Measurements from ENCODE around the gene AAMP.

The AAMP gene

DNA sequence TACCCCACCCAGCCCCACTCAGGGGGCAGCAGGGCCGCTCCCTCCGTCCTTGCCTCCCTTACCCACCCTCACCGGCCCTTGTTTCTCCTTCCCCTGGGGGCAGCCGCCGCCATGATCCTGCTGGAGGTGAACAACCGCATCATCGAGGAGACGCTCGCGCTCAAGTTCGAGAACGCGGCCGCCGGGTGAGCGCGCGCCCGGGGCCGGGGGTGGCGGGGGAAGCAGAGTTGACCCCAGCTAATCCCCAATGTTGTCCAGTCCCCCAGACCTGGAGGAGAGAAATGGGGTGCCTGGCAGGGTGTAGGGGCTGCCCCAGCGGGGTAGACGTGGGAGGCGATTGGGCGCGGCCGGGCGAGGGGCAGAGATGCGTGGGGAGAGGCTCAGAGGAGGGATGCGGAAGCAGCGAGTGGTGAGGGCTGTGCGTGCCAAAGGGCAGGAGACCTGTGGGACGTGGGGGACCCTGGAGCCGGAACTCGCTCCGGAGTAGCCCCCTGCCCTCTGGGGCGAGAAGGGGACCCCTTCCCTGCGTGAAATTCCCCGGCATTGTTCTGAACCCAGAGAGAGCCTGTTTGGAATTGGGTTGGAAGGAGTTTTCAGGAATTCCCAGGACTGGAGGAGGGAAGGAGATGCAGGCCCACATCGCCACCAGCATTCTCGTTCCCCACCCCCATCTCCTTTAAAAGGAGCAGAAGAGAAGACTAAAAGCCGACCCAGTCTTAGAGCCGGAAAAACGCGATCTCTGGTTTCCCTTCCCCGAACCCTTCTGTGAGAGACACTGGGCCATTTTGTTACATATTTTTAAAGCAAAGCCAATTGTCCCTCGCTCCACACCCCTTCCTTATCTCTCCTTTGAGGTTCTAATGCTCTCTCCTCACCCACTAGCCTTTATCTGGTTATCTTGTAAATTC is 52.3 kb downstream of the AAMP start:
- TF ChIP-seq TAF1 (IDR thresholded peaks at IDR 0.05; ENCODE audit: borderline replicate concordance, insufficient read depth, low read length) (no peak), POLR2AphosphoS5 (IDR thresholded peaks at IDR 0.05; ENCODE audit: low read depth, low read length) (no peak; the same call in 1 of the 2 replicates), SIN3A (IDR thresholded peaks at IDR 0.05; ENCODE audit: borderline replicate concordance, insufficient read depth, low read length) (no peak), FOXP2 (optimal IDR thresholded peaks at IDR 0.05; ENCODE audit: borderline replicate concordance, extremely low read depth, extremely low read length, insufficient read depth) (no peak)
- TF ChIP-seq, protein P1, sequence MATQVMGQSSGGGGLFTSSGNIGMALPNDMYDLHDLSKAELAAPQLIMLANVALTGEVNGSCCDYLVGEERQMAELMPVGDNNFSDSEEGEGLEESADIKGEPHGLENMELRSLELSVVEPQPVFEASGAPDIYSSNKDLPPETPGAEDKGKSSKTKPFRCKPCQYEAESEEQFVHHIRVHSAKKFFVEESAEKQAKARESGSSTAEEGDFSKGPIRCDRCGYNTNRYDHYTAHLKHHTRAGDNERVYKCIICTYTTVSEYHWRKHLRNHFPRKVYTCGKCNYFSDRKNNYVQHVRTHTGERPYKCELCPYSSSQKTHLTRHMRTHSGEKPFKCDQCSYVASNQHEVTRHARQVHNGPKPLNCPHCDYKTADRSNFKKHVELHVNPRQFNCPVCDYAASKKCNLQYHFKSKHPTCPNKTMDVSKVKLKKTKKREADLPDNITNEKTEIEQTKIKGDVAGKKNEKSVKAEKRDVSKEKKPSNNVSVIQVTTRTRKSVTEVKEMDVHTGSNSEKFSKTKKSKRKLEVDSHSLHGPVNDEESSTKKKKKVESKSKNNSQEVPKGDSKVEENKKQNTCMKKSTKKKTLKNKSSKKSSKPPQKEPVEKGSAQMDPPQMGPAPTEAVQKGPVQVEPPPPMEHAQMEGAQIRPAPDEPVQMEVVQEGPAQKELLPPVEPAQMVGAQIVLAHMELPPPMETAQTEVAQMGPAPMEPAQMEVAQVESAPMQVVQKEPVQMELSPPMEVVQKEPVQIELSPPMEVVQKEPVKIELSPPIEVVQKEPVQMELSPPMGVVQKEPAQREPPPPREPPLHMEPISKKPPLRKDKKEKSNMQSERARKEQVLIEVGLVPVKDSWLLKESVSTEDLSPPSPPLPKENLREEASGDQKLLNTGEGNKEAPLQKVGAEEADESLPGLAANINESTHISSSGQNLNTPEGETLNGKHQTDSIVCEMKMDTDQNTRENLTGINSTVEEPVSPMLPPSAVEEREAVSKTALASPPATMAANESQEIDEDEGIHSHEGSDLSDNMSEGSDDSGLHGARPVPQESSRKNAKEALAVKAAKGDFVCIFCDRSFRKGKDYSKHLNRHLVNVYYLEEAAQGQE (IDR thresholded peaks at IDR 0.05; ENCODE audit: insufficient read depth in 1 of 2, low read depth in 2 of 2, low read length in 2 of 2), result no peak

DNA sequence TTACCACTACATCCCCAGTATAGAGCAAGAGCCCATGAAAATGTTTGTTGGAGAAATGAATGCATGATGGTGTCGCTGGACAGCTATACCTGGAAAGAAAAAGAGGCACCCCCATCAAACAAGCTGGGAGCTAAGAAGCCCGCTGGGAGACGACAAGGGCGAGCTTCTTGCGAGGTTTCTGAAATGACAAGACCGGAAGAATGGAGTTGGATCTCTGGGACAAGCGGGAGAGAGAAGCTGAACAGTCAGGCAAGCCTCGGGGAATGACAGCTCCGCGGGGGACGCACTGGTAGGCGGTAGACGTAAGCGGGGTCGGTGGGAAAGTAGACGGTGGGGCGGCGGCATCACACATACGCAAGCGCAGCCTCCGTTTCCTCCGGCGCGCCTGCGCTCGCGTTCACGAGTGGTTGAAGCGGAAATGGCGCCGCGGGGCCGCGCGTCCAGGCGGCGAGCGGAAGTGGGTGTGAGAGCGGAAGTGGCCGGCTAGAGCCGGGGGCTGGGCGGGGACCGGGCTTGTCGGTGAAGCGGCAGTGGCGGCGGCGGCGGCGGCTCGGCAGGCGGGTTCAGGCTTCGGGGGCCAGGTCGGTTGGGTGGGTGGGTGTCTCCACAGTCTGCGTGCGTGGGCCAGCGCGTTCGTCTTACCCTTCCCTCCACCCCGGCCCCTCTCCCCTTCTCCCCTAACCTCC is 53.1 kb downstream of the AAMP start, which contains the start of gene ARPC2:
ARPC2 (plus strand) TSS at position 516 of the 686 bp plus-strand sequence. CDS start 282 bp downstream, outside the sequence.
- TF ChIP-seq TAF1 (IDR thresholded peaks at IDR 0.05; ENCODE audit: borderline replicate concordance, insufficient read depth, low read length), result 0 out of 2 replicates have a peak, but pooled peaks have one; percentile 68
- no peak for TF ChIP-seq FOXP2 (optimal IDR thresholded peaks at IDR 0.05; ENCODE audit: borderline replicate concordance, extremely low read depth, extremely low read length, insufficient read depth)
- no peak; the same call in 1 of the 2 replicates for TF ChIP-seq SIN3A (IDR thresholded peaks at IDR 0.05; ENCODE audit: borderline replicate concordance, insufficient read depth, low read length)
- TF ChIP-seq, protein P1 (IDR thresholded peaks at IDR 0.05; ENCODE audit: insufficient read depth in 1 of 2, low read depth in 2 of 2, low read length in 2 of 2), result no peak
- TF ChIP-seq POLR2AphosphoS5 (IDR thresholded peaks at IDR 0.05; ENCODE audit: low read depth, low read length), result peak; percentile 79

DNA sequence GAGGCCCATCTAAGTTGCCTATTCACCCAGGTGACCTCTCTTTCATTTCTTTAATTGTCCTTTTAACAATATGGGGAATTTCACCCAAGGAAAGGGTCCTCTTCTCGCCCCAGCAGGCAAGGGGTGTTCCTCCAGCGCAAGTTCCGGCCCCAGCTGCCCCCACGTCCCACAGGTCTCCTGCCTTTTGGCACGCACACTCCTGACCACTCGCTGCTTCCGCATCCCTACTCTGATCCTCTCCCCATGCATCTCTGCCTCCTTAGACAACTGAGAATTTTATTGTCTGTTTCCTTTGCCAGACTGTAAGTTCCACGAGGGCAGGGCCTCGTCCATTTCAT is 53.6 kb downstream of the AAMP start:
- no peak for TF ChIP-seq TAF1 (IDR thresholded peaks at IDR 0.05; ENCODE audit: borderline replicate concordance, insufficient read depth, low read length)
- TF ChIP-seq FOXP2 (optimal IDR thresholded peaks at IDR 0.05; ENCODE audit: borderline replicate concordance, extremely low read depth, extremely low read length, insufficient read depth), result no peak
- TF ChIP-seq POLR2AphosphoS5 (IDR thresholded peaks at IDR 0.05; ENCODE audit: low read depth, low read length), result no peak
- TF ChIP-seq SIN3A (IDR thresholded peaks at IDR 0.05; ENCODE audit: borderline replicate concordance, insufficient read depth, low read length), result no peak
- TF ChIP-seq, protein P1 (IDR thresholded peaks at IDR 0.05; ENCODE audit: insufficient read depth in 1 of 2, low read depth in 2 of 2, low read length in 2 of 2), result no peak

Data from PFSK-1 (cell line).